ENCODE data around the gene TTC28.
"Not testable (repeated sequence)": the region's sequence is repeated elsewhere in the genome, so short reads cannot be mapped to it uniquely, and the experiment has no call there.

Gene TTC28

GRCh38 chr22:28488825-28489224 is 190.8 kb downstream of the TTC28 start:
- no peak for DNase-seq (ENCODE audit: low read depth in 2 of 2)

GRCh38 chr22:28484662-28485061 is 195.0 kb downstream of the TTC28 start:
- no peak for DNase-seq (ENCODE audit: low read depth in 2 of 2)

GRCh38 chr22:28481725-28482124 is 197.9 kb downstream of the TTC28 start:
- no peak for DNase-seq (ENCODE audit: low read depth in 2 of 2)

DNA sequence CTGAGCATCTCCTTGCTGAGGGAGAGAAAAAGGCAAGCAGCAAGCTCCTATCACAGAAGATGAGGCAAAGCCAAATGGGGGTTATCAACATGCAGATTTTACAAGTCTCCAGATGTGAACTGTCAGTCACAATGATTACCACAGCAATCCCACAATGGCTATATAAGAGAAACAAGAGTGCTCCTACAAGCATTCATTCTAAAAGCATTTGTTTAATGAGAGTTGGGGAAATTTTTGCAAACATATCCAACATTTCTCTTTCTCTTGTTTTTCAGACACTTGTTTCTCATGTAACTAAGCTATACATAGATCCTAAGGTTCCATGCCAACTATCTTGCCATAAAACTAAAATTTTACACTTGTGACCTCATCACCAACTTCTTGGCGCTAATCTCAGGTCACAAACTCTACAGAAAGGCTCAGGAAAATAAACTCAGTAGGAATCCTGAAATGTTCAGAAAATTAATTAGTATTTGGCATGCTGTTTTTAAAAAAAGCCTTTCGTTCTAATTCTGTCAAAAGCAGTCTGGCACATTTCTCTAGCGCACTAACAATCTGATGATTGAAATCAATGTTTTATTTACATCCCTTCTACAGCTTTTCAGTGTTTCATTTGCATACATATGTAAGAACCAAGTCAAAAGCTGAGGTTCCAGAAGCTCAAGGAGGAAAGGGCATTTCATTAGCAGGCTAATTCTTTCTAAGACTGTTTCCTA is 199.5 kb downstream of the TTC28 start:
- DNase-seq (ENCODE audit: low read depth in 2 of 2) = no peak

DNA sequence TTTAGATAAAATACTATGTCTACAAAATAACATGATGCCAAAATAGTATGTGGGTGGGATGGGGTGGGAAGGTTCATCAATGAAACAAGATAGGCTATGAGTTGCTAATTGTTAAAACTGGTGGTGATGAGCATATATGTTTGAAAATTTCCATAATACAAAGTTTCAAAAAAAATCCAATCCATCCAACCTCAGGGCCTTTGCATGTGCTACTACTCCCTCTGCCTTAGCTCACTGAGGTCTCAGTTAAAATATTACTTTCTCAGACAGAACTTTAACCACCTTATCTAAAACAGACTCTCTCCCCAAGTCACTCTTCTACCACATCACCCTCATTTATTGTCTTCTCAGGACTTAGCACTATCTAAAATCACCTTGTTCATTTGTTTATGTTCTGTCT is 201.1 kb downstream of the TTC28 start:
- DNase-seq (ENCODE audit: low read depth in 2 of 2) = no peak

- no peak for DNase-seq (ENCODE audit: low read depth in 2 of 2)
Measured at GRCh38 chr22:28477556-28477955, 202.1 kb downstream of the TTC28 start.

DNA sequence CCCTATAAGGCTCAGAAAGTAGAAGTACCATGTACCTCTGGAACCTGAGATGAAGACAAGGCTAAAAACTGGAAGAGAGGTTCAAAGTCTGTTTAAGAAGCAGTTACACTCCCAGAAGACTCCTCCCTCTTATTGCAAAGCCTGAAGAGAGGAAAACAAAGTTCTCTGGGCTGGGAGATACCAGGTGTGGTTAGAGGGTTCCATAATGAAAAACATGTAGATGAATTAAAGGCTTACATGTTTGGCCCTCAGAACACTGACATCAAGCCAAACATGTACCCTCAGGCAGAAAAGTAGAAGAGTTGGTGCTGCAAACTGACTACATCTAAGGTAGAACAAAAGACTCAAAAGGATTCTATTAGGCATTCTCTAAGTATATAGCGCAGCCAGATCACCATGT is 205.3 kb downstream of the TTC28 start:
- no peak for DNase-seq (ENCODE audit: low read depth in 2 of 2)

DNA sequence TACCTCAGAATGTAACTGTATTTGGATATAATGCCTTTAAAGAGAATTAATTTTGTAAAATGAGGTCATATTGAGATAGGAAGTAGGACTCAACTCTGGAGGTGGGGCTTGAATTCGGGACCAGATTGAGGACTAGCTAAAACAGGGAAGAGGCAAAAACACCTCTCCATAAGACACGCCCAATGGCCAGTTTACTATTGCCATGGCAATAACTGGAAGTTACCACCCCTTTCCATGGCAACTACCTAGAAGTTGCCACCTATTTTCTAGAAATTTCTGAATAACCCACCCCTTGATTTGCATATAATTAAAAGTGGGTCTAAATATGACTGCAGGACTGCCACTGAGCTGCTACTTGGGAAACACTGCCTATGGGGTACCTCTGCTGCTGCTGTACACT is 206.4 kb downstream of the TTC28 start:
- no peak for DNase-seq (ENCODE audit: low read depth in 2 of 2)

- not testable (repeated sequence) for DNase-seq (ENCODE audit: low read depth in 2 of 2)
Measured at GRCh38 chr22:28467055-28467454, 212.6 kb downstream of the TTC28 start.

DNA sequence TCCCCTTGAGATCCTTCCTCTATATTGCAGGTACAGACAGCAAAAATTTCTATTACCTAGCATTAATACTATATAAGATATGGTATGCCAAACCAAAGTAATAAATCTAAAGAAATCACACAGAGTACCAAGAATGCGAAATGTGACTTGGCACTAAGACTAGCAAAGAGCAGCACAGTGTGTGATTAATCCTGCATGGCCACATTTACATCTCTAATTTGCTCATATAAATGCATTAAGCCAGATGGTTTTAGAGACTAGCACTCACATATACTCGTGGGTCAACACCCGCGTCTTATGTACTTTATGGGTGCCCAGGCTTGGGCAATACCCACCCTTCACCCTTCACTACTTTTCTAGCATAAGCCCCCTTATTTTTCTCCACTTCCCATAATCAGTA is 213.2 kb downstream of the TTC28 start:
- no peak for DNase-seq (ENCODE audit: low read depth in 2 of 2)

DNA sequence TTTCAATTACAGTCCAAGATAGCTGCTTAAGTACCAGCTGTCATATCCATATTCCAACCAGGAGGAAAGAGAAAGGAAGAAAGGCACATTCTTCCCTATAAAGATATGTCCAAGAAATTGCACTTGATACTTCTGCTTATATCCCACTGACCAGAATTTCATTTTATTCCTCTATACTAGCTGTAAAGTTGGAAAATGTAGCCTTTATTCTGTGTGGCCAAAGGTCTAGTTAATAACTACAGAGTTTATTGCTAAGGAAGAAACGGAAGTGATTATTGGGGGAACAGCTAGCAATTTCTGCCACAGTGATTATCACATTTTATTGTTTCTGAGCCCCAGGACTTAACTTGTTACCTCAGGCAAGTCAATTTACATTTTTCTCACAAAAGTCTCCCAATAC is 213.8 kb downstream of the TTC28 start:
- DNase-seq (ENCODE audit: low read depth in 2 of 2) = no peak

DNA sequence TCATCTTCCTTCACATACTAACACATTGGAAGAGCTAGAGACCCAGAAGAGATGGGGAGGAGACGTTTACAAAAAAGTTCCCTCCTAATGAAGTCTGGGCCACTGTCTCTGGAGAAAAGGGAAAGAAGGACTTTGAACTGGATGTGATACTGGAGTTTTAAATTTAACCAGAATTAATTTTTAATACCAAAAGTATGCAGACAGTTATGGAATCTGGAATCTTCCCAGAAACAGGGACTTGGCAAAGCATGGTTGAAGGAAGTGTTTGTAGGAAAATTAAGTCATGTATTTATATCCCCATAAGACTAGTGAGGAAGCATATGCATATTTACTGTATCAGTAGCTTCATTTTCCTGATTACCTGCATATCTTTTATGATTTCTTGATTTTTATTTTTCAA is 215.5 kb downstream of the TTC28 start:
- no peak for DNase-seq (ENCODE audit: low read depth in 2 of 2)

GRCh38 chr22:28463408-28463807 is 216.2 kb downstream of the TTC28 start:
- DNase-seq (ENCODE audit: low read depth in 2 of 2) = not testable (repeated sequence)

DNA sequence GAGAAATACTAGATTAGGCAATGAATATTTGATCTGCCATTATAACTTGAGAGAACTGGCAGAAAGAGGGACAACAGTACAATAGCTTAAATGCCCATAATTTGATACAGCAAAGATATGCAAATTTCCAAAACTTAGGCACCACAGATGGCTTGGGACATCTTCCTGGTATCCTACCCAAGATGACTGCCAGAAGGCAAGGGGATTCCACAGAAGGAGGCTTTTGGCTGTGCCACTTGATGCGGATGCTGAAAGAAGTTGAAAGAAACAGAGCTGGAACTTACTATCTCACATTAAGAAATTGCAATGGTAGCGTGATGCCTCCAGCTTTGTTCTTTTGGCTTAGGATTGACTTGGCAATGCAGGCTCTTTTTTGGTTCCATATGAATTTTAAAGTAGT is 216.7 kb downstream of the TTC28 start:
- no peak for DNase-seq (ENCODE audit: low read depth in 2 of 2)

DNA sequence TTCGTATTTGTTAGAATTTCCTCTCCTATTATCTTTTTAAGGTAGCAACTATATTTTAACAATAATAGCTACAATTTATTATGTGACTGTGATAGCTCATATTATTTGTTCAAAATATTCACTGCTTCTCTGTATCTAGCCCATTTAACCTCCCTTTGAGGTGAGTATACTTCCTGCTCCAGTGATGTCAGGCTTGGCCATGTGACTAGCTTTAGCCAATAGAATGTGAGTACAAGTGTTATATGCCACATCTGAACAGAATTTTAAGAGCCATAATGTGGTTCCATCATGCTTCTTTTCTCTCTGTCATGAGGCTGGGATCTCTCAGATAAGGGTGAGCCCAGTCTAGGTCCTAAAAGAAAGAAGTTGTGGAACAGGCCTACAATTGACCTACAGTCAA is 217.6 kb downstream of the TTC28 start:
- DNase-seq (ENCODE audit: low read depth in 2 of 2) = no peak

DNA sequence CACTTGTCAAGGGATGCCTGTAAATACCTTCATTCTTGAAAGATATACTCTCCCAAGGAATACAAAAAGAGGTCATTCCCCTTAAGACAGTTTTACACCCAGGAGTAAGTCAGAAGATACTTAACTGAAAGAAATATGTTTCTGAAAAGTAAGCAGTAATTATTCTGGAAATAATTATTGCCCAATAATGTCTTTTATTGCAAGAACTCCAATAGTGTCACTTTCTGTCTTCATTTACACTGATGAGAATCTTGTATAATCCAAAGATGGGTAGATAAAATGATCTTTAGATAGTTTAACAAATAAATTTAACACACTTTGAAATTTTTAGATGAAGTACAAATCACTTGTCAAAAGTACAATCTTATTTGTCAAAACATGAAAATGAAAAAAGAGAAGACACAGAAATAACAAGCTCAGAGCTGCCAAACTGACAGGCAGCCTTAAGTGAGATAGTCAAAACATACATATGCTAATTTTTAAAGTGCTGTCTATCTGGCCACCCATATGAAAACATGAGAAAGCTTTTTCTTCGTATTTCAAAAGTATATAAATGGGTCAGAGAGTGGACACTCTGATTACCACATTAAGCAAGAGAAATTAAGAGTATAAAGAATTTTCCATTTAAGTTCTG is 225.1 kb downstream of the TTC28 start:
- DNase-seq (ENCODE audit: low read depth in 2 of 2) = no peak

GRCh38 chr22:28450109-28450508 is 229.5 kb downstream of the TTC28 start:
- no peak for DNase-seq (ENCODE audit: low read depth in 2 of 2)

GRCh38 chr22:28449041-28449440 is 230.6 kb downstream of the TTC28 start:
- no peak for DNase-seq (ENCODE audit: low read depth in 2 of 2)

DNA sequence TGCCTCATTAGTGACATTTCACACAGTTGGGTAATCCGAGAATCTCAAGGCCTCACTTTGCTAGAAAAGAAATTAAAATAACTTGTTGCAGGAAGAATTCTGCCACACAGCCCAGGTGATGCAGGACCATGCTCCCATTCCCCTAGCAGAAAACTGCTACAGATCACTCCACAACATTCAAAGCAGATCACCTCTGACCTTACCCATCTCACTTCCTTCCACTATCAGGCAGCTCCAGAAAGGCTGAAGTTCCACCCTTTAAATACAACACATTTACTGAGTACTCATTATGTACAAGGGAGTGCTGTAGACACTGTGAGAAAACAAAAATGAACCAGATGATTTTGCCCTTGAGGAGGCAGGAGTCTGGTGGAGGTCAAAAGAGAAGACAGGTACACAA is 231.0 kb downstream of the TTC28 start:
- DNase-seq (ENCODE audit: low read depth in 2 of 2) = no peak

DNA sequence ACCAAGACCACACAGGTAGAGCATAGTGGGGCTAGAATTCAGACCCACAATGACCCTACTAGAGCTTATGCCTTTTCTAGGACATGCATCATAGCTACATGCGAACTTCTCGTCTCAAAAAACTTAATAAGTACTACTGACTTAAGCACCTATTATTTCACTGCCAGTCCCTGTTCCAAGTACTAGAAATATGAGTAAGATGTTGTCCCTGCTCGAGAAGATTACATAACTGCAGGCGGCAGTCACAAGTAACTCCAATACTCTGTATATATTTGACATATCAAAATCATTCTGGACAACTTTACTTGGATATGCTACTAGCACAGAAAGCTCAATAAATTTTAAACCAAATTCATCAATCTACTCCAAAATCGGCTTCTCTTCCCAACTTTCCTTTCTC is 235.0 kb downstream of the TTC28 start:
- no peak for DNase-seq (ENCODE audit: low read depth in 2 of 2)

DNA sequence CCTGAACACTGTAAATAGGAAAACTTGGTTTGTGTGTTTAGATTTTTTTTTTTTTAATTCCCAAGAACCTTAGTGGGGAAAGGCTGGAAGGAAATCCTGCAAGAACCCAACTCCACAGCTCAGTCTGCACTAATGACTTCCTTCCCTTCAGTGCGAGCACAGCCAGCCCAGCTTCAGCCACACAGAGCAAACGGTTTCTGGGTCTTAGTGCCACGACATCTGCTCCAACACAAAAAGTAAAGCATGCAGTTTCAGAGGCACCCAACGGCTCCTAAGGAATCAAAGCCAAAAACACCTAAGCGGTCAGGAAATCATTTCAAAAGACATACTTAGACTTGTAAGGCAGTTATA is 236.1 kb downstream of the TTC28 start:
- no peak for DNase-seq (ENCODE audit: low read depth in 2 of 2)

DNA sequence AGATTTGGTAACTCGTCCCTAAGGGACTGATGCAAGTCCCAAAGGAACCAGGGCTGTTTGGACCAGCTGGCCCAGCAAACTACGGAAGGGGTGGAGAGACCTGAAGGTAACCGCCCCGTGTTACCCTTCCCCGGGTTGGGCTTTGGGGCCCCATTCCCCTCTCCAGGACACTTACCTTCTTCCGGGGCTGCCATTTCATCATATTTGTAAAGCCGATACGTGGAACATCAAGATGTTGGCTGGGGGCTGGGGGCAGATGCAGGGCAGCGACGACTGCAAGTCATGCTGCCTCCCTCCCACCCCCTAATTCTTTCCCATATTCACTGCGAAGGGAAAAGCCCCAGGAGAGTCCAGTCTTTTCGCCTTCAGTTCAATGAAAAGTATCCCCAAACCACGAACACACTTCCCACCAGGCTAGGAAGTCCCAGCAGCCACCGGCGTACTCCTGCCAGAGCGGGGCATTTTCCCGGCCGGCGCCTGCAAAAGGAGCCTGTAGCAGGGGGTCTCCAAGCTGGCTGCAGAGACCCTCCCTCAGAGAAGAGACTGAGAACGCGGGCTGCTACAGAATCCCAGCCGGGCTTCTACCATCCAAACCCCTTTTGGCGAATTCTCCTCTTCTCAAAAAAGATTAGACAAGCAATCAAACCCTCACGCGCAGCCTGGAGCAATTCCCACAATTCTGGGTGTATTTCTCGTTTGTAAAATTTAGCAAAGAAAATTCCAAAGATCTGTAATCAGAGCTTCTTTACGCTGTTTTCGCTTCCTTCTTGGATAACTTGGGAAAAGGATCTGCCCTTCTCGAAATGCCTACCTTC is 236.7 kb downstream of the TTC28 start:
- no peak for DNase-seq (ENCODE audit: low read depth in 2 of 2)

GRCh38 chr22:28442264-28442710 is 237.4 kb downstream of the TTC28 start:
- peak; percentile 9 to 12 for DNase-seq (ENCODE audit: low read depth in 2 of 2)

Data from activated CD8-positive, alpha-beta memory T cell treated with anti-CD3 and anti-CD28 coated beads for 4 hours (primary cell).